GM19099 (cell line): ENCODE results near the gene TAS2R39.

Source experiments
- POLR2A ChIP-seq: IDR thresholded peaks from 3 replicates; pipeline ENCODE4 v1.6.1; 2011; ENCODE audit warnings: low read depth; ENCODE audit not compliant: insufficient read length; ENCODE audit errors: extremely low read depth

TAS2R39 gene

GRCh38 chr7:143183024-143183423, at the start of gene TAS2R39:
Gene TAS2R39 (plus strand): TSS chr7:143183419. CDS start chr7:143183419, 0 bp downstream.
- no peak for TF ChIP-seq POLR2A

GRCh38 chr7:143147070-143147469, 36.1 kb upstream of the TAS2R39 start:
- TF ChIP-seq POLR2A, result no peak

- no peak for TF ChIP-seq POLR2A
Observed at GRCh38 chr7:143148050-143148449, 35.2 kb upstream of the TAS2R39 start.

GRCh38 chr7:143148651-143149050, 34.6 kb upstream of the TAS2R39 start:
- no peak for TF ChIP-seq POLR2A

- TF ChIP-seq POLR2A, result no peak
Observed at GRCh38 chr7:143171697-143172096, 11.5 kb upstream of the TAS2R39 start.

GRCh38 chr7:143172354-143172753, 10.9 kb upstream of the TAS2R39 start:
- no peak for TF ChIP-seq POLR2A

GRCh38 chr7:143176128-143176527, 7.1 kb upstream of the TAS2R39 start:
- no peak for TF ChIP-seq POLR2A

- no peak for TF ChIP-seq POLR2A
Observed at GRCh38 chr7:143177374-143178119, 5.7 kb upstream of the TAS2R39 start.

- no peak for TF ChIP-seq POLR2A
Observed at GRCh38 chr7:143181349-143181748, 1.9 kb upstream of the TAS2R39 start.

GRCh38 chr7:143185551-143185950, 2.3 kb downstream of the TAS2R39 start:
- TF ChIP-seq POLR2A, result no peak

- TF ChIP-seq POLR2A, result no peak
Observed at GRCh38 chr7:143188994-143189393, 5.8 kb downstream of the TAS2R39 start.

GRCh38 chr7:143193880-143194279, 10.7 kb downstream of the TAS2R39 start:
- TF ChIP-seq POLR2A, result no peak

GRCh38 chr7:143199040-143199439, 15.8 kb downstream of the TAS2R39 start:
- no peak for TF ChIP-seq POLR2A

GRCh38 chr7:143202161-143202560, 18.9 kb downstream of the TAS2R39 start:
- no peak for TF ChIP-seq POLR2A

GRCh38 chr7:143203386-143203785, 20.2 kb downstream of the TAS2R39 start:
- no peak for TF ChIP-seq POLR2A

GRCh38 chr7:143205560-143206293, 22.5 kb downstream of the TAS2R39 start:
- TF ChIP-seq POLR2A, result no peak
